DOHH2 (cell line): ENCODE results near the gene FBN1.

ENCODE experiments used
- CTCF ChIP-seq: fragments of 200-600 bp; sonication (generic); IDR thresholded peaks from one replicate; pipeline ENCODE4 v1.5.1; 2014; ENCODE audit warnings: antibody characterized with exemption, mild to moderate bottlenecking, low read depth, low read length; ENCODE audit not compliant: poor library complexity, severe bottlenecking
- EZH2phosphoT487 ChIP-seq: fragments of 200-600 bp; sonication (generic); IDR thresholded peaks from 2 replicates; pipeline ENCODE4 v1.6.1; 2017; ENCODE audit warnings: borderline replicate concordance, mild to moderate bottlenecking, antibody characterized with exemption, low read length, moderate library complexity, mixed read lengths

- TF ChIP-seq CTCF (no peak), EZH2phosphoT487 (no peak)
Measured at GRCh38 chr15:48559285-48559684, 86.2 kb downstream of the FBN1 start.
